ENCODE results near the gene PRM2.

The PRM2 gene

DNA sequence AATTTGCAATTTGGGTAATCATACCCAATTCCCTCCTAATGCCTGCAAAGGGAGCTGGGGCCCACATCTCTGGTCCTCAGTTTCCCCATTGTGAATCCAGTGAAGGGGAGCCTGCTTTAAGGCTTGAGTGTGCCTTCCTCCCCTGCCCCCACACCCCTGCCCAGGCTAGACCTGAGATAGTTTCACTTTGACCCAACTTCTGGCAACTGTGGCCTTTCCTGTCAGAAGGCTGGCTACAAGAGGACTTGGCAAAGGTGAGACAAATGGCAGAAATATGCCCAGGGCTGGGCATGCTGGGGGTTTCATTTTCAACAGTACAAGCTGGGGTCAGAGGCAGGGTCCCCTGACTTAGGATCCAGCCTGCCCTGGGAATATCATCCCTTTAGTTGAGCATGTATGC lies 30.3 kb downstream of the PRM2 start:
- no peak for DNase-seq

DNA sequence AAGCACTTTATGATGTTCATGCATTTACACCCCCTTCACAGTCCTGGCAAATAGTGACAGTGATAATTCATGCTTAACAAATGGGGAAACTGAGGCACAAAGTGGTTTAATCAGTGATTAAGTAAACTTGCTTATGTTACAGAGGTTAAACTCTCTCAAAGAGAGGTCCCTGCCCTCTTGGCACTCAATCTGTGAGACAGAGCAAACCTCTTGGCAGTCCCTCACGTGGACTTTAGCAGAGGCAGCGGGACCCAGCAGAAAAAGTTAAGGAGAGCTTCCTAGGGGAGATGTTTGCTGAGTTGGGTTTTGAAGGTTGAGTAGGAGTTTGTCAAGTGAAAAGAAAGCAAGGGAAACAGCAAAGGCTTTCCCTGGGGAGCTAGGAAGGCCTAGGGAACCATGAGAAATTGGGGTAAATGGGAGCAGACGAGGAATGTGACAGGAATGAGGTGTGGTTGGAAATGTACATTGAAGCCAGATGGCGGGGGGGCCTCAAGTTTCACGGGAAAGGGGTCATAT lies 31.0 kb downstream of the PRM2 start:
- no peak for DNase-seq

DNA sequence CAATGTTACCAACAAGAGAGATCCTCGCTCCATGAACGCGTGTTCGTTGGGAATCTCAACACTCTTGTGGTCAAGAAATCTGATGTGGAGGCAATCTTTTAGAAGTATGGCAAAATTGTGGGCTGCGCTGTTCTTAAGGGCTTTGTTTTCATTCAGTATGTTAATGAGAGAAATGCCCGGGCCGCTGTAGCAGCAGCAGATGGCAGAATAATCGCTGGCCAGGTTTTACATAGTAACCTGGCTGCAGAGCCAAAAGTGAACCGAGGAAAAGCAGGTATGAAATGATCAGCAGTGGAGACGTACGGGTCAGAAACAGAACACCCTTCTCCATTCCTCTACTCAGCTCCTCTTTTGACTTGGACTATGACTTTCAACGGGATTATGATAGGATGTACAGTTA lies 33.6 kb downstream of the PRM2 start:
- no peak for DNase-seq

DNA sequence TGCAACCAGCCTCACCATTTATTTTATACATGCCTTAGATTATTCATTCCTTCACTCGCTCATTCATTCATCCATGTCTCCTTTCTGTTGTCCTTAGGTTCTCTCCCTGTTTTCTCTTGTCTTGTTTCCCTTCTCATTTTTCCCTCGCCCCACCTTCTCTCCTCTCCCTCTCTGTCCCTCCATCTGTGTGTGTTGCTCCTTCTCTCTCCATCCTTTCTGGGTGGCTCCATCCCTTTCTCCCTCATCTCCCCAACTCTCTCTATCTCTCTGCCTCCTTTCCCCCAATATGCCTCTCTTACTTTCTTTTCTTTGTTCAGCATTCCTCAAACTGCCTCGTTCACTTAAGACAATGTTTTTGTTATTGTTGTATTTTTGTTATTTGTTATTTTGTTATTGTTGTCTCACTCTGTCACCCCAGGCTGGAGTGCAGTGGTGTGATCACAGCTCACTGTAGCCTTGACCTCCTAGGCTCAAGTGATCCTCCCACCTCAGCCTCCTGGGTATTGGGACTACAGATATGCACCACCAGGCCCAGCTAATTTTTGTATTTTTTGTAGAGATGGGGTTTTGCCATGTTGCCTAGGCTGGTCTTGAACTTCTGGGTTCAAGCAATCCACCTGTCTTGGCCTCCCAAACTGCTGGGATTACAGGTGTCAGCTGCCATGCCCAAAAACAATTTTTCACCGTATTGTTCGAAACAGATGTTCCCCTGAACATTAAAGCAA lies 34.6 kb downstream of the PRM2 start:
- DNase-seq, result no peak

- DNase-seq, result no peak
These were observed 35.4 kb downstream of the PRM2 start for GRCh38 chr16:11240636-11241473.

DNA sequence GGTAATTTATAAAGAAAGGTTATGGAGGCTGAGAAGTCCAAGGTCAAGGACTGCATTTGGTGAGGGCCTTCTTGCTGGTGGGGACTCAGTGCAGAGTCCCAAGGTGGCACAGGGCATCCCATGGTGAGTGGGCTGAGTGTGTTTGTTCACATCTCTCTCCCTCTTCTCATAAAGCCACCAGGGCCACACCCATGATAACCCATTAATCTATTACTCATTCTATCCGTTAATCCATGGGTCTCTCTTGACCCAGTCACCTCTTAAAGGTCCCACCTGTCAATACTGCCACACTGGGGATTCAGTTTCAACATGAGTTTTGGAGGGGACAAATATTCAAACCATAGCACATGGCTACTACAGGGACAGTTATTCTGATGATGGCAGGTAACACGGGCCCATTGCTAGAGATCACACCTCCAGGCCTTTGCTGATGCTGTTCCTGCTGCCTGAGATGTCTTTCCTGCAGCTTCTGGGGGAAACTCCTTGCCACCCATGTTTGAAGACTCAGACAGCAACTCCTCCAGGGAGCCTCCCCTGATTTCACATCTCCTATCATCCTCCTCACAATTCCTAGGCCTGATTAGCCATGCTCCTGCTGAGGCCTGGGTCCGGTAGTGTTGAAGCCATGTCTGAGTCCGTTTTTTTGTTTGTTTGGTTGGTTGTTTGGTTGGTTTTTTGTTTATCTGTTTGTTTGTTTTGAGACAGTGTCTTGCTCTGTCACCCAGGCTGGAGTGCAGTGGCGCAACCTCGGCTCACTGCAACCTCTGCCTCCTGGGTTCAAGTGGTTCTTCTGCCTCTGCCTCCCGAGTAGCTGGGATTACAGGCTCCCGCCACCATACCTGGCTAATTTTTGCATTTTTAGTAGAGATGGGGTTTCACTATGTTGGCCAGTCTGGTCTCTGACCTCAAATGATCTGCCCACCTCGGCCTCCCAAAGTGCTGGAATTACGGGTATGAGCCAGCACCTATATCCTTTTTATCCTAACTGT lies 36.3 kb downstream of the PRM2 start:
- DNase-seq, result no peak

DNA sequence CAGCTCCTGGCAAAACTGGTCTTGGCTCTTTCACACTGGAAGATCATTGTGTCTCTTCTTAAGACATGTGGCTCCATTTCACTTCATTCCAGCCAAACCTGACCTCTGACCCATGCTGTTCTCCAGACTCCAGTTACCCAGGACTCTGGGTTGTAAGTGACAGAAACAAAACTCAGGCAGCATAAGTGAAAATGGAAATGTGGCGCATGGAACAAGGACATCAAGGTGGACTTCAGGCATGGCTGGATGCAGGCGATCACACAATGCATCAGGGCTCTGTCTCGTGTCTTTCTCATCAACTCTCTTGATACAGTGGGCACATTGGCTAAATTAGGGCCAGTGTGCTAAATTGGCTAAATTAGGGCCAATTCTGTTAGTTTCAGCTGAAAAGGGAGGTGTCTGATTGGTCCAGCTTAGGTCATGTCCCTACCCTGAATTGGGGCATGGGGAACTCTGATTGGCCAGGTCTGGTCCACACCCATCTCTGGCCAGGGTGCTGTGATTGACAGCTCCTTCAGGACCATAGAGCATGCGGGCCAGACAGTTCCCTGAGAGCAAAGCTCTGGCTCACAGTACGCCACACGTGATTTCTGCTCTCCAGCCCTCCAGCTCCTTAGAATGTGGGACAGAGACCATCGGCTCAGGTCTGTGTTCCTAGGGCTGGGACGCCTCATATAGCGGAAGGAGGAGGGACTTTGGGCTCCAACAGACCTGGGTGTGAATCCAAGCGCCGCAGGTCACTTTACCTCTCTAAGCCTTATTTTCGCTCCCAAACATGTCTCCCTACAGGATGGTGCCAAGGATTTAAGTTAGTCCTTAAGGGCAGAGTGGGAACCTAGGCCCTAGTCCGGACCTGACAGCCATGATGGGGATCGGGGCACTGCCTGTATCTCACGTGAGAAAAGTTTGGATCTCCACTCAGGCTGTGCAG lies 37.7 kb downstream of the PRM2 start:
- DNase-seq, result no peak

DNA sequence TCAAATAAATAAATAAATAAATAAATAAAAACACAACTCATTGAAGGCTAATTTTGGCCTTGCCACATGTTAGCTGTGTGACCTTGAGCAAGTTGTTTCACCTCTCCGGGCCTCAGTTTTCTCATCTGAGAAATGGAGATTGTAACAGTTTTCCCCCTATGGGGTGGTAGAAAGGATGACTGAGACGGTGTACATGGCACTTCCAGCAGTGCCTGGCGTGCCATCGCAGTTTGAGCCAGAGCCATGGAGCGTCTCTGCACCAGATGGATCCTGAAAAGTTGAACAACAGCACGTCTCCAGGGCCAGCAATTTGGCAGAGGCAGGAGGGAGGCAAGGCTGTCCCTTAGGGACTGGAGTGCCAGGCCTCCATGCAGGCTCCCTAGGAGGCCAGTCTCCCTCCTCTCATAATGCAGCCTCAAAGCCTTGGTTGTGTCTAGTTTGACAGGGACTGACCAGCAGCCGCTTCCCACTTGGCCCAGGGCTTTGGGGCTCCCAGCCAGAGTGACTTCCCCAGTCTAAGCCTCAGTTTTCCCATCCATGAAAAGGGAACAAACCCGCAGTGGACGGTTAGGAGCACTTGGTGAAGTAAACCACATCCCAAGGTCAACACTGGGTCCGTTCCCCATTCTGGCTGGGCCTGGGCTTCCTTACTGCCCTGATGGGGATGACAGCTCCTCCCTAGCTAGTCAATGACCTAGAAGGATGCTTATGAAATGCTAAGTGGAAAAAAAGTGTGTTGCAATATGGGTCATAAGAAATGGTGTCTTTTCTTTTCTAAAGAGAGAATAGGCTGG lies 39.6 kb downstream of the PRM2 start:
- DNase-seq, result no peak

DNA sequence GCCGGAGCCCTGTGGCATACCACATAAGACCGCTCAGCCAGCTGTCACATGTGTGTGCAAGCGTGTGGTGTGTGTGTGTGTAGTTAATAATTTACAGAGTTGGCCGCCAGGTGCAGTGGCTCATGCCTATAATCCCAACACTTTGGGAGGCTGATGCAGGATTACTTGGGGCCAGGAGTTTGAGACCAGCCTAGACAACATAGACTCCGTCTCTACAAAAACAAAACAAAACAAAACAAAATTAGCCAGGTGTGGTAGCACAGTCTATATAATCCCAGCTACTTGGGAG lies 40.6 kb downstream of the PRM2 start:
- no peak for DNase-seq

- DNase-seq, result no peak
These were observed 41.2 kb downstream of the PRM2 start for GRCh38 chr16:11234884-11235702.

GRCh38 chr16:11233727-11234376 lies 42.4 kb downstream of the PRM2 start:
- DNase-seq, result peak; percentile 22

- DNase-seq, result peak; percentile 70
These were observed 43.2 kb downstream of the PRM2 start for GRCh38 chr16:11232852-11233726.

- no peak for DNase-seq
These were observed 43.9 kb downstream of the PRM2 start for GRCh38 chr16:11232302-11232851.

DNA sequence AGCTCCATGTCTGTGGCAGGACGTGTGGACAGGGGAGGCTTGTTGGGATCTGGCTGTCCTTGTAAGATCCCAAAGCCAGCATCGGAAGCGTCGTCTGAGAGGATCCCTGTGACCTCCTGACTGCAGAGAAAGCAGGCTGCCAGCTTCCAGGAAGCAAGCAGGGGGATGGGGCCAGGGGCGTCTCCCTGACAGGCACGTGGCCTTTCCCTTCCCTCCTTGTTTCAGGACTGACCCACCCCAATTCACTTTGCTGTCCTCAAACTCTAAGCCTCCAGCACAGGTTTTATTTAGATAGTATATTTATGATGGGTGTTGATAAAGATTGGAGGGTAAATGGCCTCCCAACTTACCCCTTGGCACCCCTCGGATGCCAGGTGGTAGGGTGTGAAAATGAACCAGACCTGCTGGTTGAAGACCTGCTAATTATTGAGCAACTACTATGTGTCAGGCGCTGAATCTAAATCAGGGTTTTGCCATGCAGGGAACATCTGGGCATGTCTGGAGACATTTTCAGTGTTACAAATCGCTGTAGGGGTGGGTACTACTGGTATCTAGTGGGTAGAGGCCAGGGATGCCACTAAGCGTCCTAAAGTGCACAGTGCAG lies 44.8 kb downstream of the PRM2 start:
- no peak for DNase-seq

- no peak for DNase-seq
These were observed 46.4 kb downstream of the PRM2 start for GRCh38 chr16:11229906-11230305.

- DNase-seq, result no peak
These were observed 46.8 kb downstream of the PRM2 start for GRCh38 chr16:11229432-11229831.

GRCh38 chr16:11225677-11226549 lies 50.4 kb downstream of the PRM2 start:
- no peak for DNase-seq

Data from T-helper 9 cell (primary cell).